NCI-H82 treated with DMSO at 0.1 percent for 48 hours (cell line): ENCODE measurements around the gene SLCO4A1.

ENCODE experiments used
- DNase-seq: peaks from one replicate; lab custom pipeline; 2025; ENCODE audit not compliant: unreplicated experiment; lab: John Stamatoyannopoulos, UW

The SLCO4A1 gene

GRCh38 chr20:62710221-62710885 lies 68.0 kb downstream of the SLCO4A1 start:
- DNase-seq, result no peak

DNA sequence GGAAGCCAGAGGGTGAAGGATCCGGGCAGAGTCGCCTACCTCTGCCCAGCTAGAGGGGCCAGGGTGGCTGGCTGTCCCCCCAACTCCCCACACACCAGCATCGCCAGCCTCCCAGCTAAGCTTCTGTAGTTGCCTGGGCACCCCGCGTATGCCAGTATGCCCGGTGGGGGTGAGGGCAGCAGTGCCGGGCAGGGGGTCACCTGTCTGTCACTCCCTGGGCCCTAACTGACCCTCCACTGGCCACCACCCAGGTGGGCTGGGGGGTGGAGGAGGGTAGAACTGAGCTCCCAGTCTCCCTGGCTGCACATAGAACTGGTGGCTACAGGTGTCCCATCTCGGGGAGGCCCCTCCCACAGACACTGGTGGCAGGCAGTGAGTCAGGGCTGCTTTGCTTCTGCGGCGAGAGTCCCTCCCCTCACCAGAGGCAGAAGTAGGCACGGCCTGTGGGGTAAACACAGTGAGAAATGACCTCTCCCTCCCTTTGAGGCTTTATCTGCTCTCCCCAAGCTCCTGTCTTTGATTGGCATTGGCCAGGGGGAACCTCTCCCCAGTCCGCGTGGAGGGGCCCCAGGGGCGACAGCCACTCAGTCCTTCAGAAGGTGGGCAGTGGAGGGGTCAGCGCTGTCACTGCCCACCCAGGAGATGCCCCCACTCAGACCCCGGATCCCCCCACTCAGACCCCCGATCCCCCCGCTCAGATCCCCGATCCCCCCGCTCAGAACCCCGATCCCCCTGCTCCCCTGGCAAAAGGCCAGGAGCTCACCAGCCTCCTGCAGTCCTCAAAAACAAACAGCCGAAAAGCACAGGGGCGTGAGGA lies 68.8 kb downstream of the SLCO4A1 start:
- no peak for DNase-seq

DNA sequence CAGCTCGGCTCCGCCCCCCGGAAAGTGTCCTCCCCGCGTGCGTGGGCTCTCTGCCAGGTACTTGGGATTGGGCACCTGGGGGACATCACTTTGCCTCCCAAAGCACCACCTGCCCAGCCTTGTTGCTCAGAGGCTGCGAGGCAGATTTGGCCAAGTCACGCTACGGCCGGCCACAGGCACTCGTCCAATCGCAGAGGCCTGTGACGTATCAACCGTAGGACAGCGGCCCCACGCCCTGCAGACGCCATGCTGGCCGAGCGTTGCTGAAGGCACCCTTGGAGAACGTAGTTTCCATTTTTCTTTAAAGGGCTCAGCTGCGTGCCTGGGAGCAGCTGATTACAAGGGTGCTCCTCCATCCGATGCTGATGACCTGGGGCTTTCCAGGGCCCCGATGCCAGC lies 69.4 kb downstream of the SLCO4A1 start:
- no peak for DNase-seq

DNA sequence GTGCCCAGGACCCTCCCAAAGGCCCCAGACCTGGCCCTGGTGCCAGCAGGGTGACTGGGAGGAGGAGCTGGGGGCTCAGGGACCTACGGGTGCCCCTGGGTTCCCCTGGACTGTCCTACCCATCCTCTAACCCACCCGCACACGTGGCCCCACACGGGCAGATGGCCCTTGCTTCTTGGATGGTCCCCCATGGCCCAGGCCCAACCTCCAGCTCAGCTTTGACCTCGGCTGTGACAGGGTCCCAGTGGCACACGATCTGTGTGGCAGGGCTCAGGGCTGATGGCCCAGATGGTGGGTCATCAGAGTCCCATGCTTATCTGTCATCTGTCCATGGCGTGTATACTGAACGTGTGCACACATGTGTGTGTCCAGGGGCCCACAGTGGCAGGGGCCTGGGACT lies 70.3 kb downstream of the SLCO4A1 start:
- DNase-seq, result no peak

- DNase-seq, result no peak
Measured at GRCh38 chr20:62714006-62714405, 71.7 kb downstream of the SLCO4A1 start.

DNA sequence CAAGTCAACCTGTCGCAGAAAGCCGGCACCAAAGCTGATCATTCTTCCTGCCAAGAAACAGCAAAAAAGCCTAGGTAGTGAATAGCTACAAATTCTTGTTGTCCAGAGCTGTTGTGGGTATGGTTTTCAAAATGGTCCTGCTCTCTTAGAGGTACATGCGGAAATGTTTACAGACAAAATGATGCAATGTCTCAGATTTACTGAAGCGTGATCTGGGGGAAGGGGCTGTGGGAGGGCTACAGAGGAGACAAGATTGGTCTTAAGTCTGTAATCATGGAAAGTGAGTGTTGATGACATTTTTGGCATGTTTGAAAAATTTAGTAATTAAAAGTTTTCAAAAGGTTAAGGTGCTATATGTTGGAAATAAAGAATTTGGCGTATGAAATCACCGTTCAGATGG lies 72.5 kb downstream of the SLCO4A1 start:
- DNase-seq, result no peak

- DNase-seq, result no peak
Measured at GRCh38 chr20:62715201-62715600, 72.9 kb downstream of the SLCO4A1 start.

GRCh38 chr20:62716198-62716940 lies 74.1 kb downstream of the SLCO4A1 start:
- no peak for DNase-seq

DNA sequence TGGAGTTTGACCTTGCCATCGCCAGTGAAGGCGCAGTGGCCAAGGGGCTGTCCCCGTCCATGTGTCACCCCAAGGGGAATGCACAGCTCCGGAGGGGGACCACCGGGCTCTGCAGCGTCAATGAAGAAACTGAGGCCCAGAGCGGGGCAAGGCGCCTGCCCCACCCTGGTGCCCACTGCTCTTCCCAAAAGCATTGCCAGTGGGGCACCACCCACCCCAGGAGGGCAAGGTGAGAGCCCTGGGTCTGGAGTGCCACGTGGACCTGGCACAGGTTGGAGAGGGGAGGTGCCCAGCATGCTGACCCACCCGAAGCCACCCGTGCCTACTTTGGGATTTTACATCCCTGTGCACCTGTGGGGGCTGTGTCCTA lies 74.6 kb downstream of the SLCO4A1 start:
- no peak for DNase-seq

DNA sequence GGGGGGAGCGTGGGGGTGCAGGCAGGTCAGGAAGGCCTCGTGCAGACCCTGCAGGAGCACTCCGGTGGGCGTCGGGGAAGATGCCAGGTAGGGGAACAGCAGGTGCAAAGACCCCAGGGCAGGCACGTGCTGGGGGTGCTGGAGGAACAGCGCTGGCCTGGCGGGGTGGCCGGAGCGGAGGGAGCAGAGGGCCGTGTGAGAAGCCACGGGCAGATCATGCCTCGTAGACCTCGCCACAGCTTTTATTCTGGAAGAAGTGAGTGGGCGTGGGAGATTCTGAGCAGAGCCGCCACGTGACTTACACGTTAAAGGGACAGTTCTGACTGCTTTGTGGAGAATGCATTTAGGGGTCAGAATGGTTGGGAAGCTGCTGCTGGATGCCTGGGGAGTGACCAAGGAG lies 75.6 kb downstream of the SLCO4A1 start:
- no peak for DNase-seq

DNA sequence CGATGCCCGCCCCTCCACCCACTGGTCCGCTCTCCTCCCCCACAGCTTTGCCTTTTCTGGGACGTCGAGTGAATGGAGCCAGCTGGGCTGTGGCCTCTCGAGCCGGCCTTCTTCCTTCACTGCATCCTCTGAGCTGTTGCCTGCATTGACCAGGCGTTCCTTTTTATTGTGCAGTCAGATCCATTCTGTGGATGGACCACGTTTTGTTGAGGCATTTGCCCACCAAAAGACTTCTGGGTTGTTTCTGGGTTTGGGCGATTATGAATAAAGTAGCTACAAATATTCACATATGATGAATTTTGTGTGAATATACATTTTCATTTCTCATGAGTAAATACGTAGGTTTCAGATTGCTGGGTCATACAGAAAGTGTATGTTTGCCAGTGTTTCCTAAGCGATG lies 76.2 kb downstream of the SLCO4A1 start:
- no peak for DNase-seq

DNA sequence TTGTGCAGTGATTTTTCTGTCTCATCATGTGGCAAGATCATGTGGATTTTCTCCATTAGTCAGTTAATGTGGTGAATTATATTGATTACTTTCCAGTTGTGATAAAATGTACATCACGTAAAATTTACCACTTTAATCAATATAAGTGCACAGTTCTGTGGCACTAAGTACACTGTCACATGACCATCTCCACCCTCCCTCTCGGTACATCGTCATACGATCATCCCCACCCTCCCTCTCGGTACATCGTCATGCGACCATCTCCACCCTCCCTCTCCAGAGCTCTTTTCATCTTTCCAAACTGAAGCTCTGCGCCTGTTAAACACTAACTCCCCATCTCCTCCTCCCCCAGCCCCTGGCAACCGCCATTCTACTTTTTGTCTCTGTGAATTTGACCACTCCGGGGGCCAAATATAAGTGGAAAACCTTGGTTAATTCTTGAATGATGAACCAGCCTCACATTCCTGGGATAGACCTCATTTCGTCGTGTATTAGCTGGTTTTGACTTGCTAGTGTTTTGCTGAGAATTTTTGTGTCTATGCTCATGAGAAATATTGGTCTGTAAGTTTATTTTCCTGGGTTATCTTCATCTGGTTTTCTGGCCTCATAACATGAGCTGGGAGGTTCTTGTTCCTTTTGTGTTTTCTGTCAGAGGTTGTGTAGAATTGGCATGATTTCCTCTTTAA lies 77.1 kb downstream of the SLCO4A1 start:
- DNase-seq, result no peak
